Measurements from ENCODE around the gene TRAF7.

TRAF7 gene

DNA sequence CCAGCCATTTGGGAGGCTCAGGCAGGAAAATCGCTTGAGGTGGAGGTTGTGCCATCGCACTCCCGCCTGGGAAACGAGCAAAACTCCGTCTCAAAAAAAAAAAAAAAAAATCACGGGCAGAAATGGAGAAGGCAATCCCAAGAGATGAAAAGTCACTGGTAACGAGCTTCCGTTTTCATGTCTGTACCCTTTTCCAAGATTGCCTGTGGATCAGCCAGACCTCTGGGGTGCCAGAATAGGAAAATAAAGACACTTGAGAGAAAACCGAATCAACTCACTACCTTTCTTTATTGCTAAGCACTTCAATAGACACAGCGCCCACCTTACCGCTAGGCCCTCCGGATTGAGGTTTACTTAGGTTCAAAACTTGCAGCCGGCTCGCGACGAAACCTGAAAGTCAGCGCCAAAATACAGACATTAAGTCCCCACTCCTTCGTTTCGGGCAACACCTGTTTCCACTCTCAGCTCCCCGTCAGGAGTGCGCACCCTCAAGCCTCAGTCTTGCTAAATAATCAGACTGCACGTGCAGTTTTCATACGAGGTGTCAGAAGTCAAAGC lies 970 bp upstream of the TRAF7 start:
- Histone ChIP-seq H3K9me2 (replicated peaks; ENCODE audit: control insufficient read depth, low read length) (no peaks in the 10 kb centered on the region), H3K79me2 (ENCODE audit: control insufficient read depth, low read length) (peaks cover 71% of the 10 kb centered on the region), H4K20me1 (ENCODE audit: control insufficient read depth, insufficient read depth, low read depth, low read length) (peaks cover 24% of the 10 kb centered on the region), H3K4me2 (ENCODE audit: low read length) (peak overlapping the region; percentile 81), H3K27ac (ENCODE audit: low read depth, low read length) (peak overlapping the region; percentile 93), H3K27me3 (ENCODE audit: control insufficient read depth, low read length) (peaks cover 6% of the 10 kb centered on the region; the same call in 1 of the 2 replicates), H3K4me1 (ENCODE audit: control insufficient read depth, low read length) (peaks cover 72% of the 10 kb centered on the region), H3K9me3 (ENCODE audit: control insufficient read depth, insufficient read depth, low read length) (no peaks in the 10 kb centered on the region), H3K36me3 (ENCODE audit: control insufficient read depth, low read length) (peaks cover 61% of the 10 kb centered on the region), H3F3A (ENCODE audit: control insufficient read depth, insufficient read depth) (peaks cover 55% of the 10 kb centered on the region), H3K4me3 (ENCODE audit: low read length) (peak overlapping the region; percentile 99)
- no peak for TF ChIP-seq CTCF (IDR thresholded peaks at IDR 0.05; ENCODE audit: low read depth, low read length, poor library complexity, severe bottlenecking)
- TF ChIP-seq EZH2phosphoT487 (IDR thresholded peaks at IDR 0.05; ENCODE audit: borderline replicate concordance, low read length) = no peak

GRCh38 chr16:2155977-2156848 lies 631 bp downstream of the TRAF7 start:
- H3K4me1 ChIP-seq (ENCODE audit: control insufficient read depth, low read length) = peaks cover 69% of the 10 kb centered on the region
- H3K27ac ChIP-seq (ENCODE audit: low read depth, low read length) = peak overlapping the region; percentile 37
- peaks cover 62% of the 10 kb centered on the region for H3K36me3 ChIP-seq (ENCODE audit: control insufficient read depth, low read length)
- TF ChIP-seq CTCF (IDR thresholded peaks at IDR 0.05; ENCODE audit: low read depth, low read length, poor library complexity, severe bottlenecking) (no peak), EZH2phosphoT487 (IDR thresholded peaks at IDR 0.05; ENCODE audit: borderline replicate concordance, low read length) (no peak)
- H3K79me2 ChIP-seq (ENCODE audit: control insufficient read depth, low read length) = peaks cover 87% of the 10 kb centered on the region
- H3K4me3 ChIP-seq (ENCODE audit: low read length) = peak overlapping the region; percentile 99
- no peaks in the 10 kb centered on the region for H3K9me2 ChIP-seq (replicated peaks; ENCODE audit: control insufficient read depth, low read length)
- peaks cover 6% of the 10 kb centered on the region; the same call in 1 of the 2 replicates for H3K27me3 ChIP-seq (ENCODE audit: control insufficient read depth, low read length)
- peak overlapping the region; percentile 95 for H3K4me2 ChIP-seq (ENCODE audit: low read length)
- no peaks in the 10 kb centered on the region for H3K9me3 ChIP-seq (ENCODE audit: control insufficient read depth, insufficient read depth, low read length)
- H4K20me1 ChIP-seq (ENCODE audit: control insufficient read depth, insufficient read depth, low read depth, low read length) = peaks cover 24% of the 10 kb centered on the region
- peaks cover 39% of the 10 kb centered on the region for H3F3A ChIP-seq (ENCODE audit: control insufficient read depth, insufficient read depth)

- H3K79me2 ChIP-seq (ENCODE audit: control insufficient read depth, low read length) = peaks cover 91% of the 10 kb centered on the region
- H4K20me1 ChIP-seq (ENCODE audit: control insufficient read depth, insufficient read depth, low read depth, low read length) = peaks cover 20% of the 10 kb centered on the region
- no peaks in the 10 kb centered on the region; the same call in 1 of the 2 replicates for H3K9me3 ChIP-seq (ENCODE audit: control insufficient read depth, insufficient read depth, low read length)
- peaks cover 32% of the 10 kb centered on the region for H3F3A ChIP-seq (ENCODE audit: control insufficient read depth, insufficient read depth)
- no peaks in the 10 kb centered on the region for H3K9me2 ChIP-seq (replicated peaks; ENCODE audit: control insufficient read depth, low read length)
- no peak overlapping the region for H3K27ac ChIP-seq (ENCODE audit: low read depth, low read length)
- H3K36me3 ChIP-seq (ENCODE audit: control insufficient read depth, low read length) = peaks cover 62% of the 10 kb centered on the region
- H3K4me3 ChIP-seq (ENCODE audit: low read length) = peak overlapping the region; percentile 99
- peaks cover 6% of the 10 kb centered on the region; the same call in 1 of the 2 replicates for H3K27me3 ChIP-seq (ENCODE audit: control insufficient read depth, low read length)
- peak overlapping the region; percentile 95 for H3K4me2 ChIP-seq (ENCODE audit: low read length)
- H3K4me1 ChIP-seq (ENCODE audit: control insufficient read depth, low read length) = peaks cover 64% of the 10 kb centered on the region
- TF ChIP-seq EZH2phosphoT487 (IDR thresholded peaks at IDR 0.05; ENCODE audit: borderline replicate concordance, low read length) = no peak
- TF ChIP-seq CTCF (IDR thresholded peaks at IDR 0.05; ENCODE audit: low read depth, low read length, poor library complexity, severe bottlenecking) = no peak
Measured at GRCh38 chr16:2156849-2157224, 1.3 kb downstream of the TRAF7 start.
